Measurements from ENCODE around the gene AMACR.

DNA sequence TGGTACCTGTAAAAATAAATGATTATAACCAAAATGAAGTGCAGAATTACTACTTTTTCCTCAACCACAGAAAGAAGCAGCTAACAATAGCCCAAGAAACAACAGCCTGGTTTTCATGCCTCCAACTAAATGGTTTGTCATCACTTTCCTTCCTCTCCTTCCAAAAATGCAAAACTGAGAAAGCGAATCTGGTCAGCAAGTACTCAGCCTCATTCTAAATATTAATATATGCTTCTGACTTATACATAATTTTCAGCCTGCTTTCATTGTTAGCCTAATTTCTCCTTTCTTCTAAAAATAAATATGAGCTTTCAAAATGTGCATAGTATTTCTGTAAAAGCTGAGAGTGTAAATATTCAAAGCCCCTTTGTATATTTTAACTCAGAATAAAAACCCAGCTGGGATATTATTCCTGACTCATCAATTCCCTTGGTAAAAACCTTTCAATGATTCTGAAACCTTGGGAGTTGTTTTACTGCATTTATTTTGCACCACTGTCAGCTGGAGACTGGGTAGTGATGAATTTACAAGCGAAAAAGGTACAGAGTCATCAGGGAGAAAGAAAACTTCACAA lies 50.2 kb downstream of the AMACR start:
- TF ChIP-seq EZH2 (IDR thresholded peaks at IDR 0.05; ENCODE audit: low read length, unreplicated experiment) (no peak), EZH2phosphoT487 (IDR thresholded peaks at IDR 0.05; ENCODE audit: borderline replicate concordance, low read length) (no peak)
- TF ChIP-seq, protein P1, sequence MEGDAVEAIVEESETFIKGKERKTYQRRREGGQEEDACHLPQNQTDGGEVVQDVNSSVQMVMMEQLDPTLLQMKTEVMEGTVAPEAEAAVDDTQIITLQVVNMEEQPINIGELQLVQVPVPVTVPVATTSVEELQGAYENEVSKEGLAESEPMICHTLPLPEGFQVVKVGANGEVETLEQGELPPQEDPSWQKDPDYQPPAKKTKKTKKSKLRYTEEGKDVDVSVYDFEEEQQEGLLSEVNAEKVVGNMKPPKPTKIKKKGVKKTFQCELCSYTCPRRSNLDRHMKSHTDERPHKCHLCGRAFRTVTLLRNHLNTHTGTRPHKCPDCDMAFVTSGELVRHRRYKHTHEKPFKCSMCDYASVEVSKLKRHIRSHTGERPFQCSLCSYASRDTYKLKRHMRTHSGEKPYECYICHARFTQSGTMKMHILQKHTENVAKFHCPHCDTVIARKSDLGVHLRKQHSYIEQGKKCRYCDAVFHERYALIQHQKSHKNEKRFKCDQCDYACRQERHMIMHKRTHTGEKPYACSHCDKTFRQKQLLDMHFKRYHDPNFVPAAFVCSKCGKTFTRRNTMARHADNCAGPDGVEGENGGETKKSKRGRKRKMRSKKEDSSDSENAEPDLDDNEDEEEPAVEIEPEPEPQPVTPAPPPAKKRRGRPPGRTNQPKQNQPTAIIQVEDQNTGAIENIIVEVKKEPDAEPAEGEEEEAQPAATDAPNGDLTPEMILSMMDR (conservative IDR thresholded peaks at IDR 0.05; ENCODE audit: low read depth, low read length) = no peak

Data from PC-3 (cell line).